Glomerular endothelial cell (primary cell): ENCODE data around the gene PRKG1. TPM values are rescaled to one million over a fixed set of nuclear protein-coding genes. Genes with fewer than 3 reads are reported as not detected.
A peak's percentile ranks its signal among the peaks of the same experiment; 100 is the strongest.
"Not testable (repeated sequence)": the region's sequence is repeated elsewhere in the genome, so short reads cannot be mapped to it uniquely, and the experiment has no call there.

ENCODE experiments used
- DNase-seq: peaks from one replicate; pipeline ENCODE4 v3.0.0-alpha.2; 2011; ENCODE audit warnings: low read depth, low spot score; ENCODE audit errors: extremely low read depth
- total RNA-seq: library from RNA; depleted of rRNA; stranded (reverse); fragments of >200 nt; gene quantifications from 2 replicates; pipeline ENCODE4 v1.2.3, GENCODE V29; 2015

Gene PRKG1
- total RNA-seq, 1 donor from 2014 or later = 4.9 TPM

DNA sequence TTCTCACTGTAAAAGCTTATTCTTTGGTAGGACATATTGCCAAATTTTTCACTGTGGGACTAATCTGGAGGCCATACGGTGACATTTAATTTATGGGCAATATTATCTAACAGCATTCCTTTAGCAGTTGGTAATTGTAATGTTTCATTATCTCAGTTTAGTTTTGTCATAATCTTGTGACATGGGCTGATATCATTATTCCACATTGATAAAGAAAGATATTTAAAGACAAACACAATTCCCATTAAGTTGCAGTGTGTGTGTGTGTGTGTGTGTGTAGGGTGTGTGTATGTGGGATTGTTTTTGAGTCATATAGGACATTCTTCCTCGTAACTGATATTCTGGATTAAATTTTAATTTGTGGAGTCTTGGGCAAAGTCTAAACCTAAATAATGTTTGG is 238.5 kb downstream of the PRKG1 start:
- no peak for DNase-seq

DNA sequence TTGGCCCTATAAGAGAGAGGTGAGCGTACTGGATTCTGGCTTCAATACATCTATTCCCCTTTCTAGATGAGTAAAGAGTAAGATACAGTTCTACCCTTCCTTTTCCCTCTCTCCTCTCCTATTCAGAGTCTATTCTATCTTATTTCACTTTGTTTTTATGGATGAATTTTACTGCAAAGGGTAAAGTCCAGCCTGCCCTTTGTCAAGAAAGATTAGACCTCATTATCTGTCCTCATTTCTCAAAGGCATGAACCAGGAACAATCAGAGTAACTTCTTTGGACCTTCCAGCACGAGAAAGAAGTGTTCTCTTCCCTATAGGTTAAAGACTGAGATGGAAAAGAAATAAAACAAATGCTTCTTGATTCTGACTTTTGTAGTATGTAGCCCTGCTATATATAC is 239.0 kb downstream of the PRKG1 start:
- no peak for DNase-seq

DNA sequence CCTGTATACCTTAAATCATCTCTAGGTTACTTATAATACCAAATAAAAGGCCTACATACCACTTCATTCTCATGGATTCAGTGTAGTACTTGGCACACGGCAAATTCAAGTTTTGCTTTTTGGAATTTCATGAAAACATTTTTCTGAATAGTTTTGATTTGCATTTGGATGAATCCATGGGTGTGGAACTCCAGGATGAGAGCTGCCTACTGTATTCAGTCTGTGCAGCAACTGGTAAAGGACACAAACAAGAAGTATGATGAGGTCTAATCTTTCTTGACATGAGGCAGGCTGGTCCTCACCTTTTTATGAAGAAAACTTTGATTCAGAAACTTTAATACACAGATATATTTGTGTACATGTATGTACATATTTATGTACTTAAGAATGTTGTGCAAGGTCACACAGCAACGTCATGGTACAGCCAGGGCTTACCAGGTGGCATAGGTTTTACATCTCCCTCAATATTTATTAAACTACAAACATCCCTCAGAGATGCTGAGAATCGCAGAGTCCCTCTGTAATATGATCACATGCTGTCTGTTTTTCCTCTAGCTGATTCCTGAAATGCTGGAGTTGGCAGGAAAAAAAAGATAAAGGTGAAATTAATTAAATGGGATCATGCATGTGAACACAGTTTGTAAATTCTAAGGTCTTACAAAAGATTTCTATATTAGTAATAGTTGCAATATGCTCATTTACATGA is 239.6 kb downstream of the PRKG1 start:
- no peak for DNase-seq

DNA sequence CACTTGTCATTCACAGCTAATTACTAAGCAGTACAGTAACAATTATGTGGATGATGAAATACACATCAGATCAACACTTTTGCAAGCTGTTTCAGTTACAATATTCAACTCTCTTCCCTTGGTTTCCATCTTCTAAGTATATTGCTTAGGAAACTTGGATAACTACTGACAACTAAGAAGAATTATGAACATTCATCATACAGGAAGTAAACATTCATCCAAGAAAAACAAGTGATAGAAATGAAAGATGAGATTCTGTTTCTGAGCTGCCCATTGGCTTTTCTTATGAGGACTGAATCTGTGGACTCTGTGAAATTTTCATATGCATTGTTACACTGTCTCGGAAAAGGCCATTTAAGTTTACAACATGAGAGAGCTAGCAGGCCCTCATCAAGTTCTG is 240.2 kb downstream of the PRKG1 start:
- DNase-seq = no peak

DNA sequence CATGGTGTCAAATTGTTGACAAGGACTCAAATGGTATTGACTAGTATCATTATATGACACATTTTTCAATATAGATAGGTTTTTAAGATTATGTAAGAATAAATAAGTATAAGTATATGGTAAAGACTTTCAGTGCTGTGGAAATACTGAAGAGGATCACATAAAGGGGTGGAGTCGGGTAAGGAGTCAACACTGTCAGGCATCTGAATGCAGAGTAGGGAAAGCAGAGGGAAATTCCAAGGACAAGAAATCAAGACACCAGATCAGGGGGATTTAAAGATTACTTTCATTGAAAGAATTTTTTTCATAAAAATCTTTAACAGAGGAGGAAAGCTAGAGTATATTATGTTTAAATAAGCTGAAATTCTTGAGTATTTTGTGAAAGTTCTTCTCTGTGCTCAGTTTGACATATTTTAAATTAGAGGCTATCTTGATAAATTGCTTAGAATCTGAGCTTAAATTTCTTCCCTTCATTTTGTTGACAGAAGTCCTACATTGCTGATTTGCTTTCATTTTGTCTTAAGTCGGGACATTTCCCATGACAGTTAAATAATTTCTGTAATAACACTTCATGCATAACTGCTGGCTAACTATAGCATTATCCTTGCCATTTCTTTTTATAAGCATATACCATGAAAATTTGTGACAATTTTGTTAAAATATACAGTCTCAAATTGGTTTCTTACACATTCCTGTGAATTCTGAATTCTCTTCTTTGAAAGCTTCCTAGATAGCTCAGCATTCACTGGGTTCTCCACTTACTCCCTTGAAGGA is 244.3 kb downstream of the PRKG1 start:
- no peak for DNase-seq

DNA sequence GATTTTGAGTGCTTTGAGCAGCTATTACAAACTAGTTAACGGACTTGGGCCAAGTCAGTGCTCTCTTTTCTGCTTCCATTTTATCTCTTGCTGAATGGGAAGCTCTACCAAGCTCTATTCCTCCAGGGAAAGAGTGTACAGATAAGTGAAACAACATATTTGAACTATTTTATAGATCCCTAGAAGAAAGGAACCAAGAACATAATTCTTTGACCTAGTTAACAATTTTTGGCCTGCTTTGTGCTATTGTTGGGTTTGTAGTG is 244.8 kb downstream of the PRKG1 start:
- no peak for DNase-seq

DNA sequence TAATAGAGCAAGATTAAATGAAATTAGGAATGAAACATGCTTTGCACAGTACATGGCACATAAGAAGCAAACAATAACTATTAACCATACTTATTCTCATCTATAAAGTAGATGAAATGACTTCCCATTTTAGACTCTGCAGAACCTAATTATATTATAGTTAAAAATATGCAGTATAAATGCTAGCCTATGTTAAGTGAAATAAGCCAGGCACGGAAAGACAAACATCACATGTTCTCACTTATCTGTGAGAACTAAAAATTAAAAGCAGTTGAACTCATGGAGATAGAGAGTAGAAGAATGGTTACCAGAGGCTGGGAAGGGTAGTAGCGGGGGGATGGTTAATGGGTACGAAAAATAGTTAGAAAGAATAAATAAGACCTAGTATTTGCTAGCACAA is 247.0 kb downstream of the PRKG1 start:
- DNase-seq = no peak

DNA sequence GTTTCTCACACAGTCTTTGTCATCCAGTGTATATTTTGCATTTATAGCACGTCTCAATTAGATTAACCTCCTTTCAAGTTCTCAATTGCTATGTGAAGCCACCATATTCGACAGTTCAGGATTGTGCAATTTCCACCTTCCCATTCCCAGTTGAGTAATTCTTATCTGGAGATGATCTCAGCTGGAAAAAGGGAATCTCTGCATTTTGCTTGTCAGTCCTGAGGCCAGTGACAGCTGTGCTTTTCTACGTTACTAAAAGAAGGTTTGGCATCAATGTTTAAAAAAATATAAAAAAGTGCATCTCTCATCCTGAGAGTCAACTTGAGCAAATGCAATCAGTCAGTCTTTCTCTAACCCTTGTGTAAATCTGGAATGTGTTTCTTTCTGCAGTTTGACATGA is 247.7 kb downstream of the PRKG1 start:
- DNase-seq = no peak

DNA sequence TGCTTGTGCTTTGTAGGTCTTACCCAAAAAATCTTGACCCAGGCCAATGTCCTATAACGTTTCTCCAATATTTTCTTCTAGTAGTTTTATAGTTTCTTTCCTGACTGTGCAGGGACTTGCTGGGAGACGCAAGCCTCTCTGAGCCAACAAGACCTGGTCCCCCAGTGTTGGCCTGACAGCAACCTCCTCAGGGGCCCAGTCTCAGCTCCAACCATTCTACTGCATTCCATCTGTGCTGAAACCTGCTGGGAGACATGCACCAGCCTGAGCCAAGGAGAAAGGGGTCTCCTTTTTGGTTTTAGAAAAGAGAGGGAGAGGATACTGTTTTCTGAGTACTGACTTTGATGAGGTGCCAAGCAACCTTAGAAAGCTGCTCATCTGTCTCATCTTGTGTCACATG is 251.4 kb downstream of the PRKG1 start:
- DNase-seq = no peak

DNA sequence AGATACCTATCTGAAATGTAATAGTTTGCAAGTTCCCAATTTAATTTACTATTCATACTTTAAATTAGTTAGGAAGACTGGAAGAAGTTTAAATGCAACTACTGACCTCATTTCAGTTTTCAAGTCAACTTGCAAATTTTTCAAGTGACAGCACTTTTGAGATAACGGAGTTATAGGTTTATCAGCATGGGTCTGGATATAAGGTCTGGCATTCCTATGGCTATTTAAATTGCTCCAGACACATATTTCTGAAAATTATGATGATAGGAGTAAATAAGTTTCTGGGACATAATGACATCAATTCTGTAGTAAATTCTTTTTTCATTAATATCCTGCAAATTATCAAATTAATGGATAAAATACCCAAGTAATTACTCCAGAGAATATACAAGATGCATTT is 251.9 kb downstream of the PRKG1 start:
- no peak for DNase-seq

DNA sequence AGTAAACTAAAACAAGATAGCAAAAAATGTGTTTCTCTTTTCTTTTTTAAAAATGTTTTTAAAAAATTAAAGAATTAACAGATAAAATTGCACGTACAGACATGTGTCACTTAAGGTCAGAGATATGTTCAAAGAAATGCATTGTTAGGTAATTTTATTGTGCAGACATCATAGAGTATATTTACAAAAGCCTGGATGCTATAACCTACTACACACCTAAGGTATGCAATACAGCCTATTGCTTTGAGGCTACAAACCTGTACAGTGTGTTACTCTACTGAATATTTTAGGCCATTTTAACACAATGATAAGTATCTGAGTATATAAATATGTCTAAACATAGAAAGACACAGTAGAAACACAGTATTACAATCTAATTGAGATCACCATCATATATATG is 253.1 kb downstream of the PRKG1 start:
- no peak for DNase-seq

DNA sequence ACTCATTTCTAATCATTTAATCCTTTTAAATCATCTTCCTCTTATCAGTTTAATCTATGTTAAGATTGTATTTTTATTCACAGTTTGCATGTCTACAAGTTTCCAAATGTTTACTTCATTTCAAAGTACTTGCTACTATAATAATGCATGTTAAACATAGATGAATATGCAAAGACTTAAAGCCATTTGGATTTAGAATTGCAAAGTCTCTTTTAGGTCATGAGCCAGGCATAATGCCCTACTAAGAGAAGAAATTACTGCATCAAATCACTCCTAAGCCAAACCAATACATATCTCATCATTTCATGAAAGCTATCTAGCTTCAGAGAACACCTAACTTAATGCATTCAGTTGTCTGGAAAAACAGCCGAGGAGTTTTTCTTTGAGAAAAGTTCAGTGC is 266.1 kb downstream of the PRKG1 start:
- DNase-seq = no peak

DNA sequence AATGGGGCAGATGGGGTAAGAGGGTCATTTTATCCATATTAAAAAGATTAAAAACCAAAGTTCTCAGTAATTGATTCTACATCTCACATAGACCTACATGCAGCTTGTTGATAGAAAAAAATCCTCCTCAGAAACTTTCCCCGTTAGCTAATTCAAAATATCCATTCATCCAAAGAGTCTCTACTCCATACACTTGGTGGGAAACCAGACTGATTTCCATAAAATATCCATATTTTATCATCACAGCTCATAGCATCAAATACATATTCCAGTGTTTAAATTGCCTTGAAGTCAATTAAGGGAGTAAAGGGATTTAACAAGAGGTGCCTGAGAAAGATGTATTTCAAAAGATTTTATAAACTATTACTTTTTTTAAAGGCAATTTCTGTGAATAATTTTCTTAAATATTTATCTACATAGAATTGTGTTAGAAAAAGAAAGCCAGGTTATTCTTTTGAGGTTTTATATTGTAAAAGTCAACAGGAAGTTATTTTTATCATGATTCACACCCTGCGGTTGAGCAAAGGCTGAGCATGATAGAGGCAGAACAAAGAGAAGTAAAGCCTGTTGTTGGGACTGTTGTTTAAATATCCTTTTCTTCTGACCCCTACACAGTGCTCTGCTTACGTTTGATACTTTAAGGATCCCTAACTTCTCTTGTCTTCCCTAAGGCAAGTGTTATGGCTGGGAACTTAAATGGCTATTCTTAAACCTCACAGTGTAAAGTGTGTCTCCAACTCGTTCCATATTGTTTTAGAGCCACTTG is 266.7 kb downstream of the PRKG1 start:
- DNase-seq = peak; percentile 9

DNA sequence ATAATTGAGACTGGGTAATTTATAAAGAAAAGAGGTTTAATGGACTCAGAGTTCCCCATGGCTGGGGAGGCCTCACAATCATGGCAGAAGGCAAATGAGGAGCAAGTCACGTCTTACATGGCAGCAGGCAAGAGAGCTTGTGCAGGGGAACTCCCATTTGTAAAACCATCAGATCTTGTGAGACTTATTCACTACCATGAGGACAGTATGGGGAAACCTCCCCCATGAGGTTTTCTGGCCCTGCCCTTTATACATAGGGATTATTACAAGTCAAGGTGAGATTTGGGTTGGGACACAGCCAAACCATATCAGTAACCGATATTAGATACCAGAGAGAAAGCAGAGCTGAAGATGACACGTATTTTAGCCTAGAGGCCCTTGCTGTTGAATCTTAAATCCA is 267.5 kb downstream of the PRKG1 start:
- not testable (repeated sequence) for DNase-seq

DNA sequence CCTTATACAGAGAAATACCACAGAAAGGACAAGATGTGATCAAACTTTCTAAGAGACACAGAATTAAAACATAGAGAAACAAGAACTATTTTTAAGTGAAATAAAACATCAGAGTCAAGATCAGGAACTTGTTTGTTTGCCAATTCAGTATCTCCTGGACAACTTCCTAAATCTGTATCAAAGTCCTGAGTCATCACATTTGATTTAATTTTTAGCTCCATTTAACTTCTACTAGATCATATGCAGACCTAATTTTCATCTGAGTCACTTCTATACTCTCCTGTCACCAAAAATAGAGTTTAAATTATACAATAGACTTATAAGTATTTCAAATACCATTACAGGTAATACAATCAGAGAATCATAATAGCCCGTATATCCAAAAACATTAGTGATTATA is 268.1 kb downstream of the PRKG1 start:
- DNase-seq = no peak

DNA sequence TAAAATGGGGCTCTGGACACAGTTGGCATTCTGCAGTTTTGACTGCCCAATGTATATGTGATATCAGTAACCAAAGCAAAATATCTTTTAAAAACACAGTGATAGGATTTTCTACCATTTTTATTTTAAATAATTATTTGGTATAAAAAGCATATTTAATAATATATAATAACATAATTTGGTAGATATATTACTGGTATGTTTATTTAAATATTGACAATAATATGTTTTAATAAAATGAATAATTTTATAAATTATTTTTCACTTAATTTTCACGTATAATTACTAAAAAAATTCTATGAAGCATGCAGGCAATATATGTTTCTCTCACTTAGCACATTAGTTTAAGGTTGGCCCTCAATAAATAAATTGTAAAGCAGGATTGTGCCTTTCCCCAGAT is 269.1 kb downstream of the PRKG1 start:
- DNase-seq = no peak

DNA sequence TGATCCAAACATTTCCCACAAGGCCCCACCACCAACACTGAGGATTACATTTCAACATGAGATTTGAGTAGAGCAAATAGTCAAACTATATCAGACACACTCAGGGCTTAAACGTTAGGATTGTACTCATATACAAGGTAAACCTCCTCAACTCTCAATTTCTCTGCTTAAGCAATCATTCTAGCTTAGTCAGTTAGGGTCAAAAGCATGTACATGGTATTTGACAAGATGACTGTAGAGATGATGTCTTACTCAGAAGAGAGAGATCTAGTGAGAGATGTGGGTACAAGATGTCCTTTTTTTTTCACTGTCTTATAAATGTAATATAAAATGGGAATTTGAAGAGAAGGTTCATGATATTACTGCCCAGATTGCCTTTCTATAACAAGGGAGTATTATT is 270.1 kb downstream of the PRKG1 start:
- no peak for DNase-seq

DNA sequence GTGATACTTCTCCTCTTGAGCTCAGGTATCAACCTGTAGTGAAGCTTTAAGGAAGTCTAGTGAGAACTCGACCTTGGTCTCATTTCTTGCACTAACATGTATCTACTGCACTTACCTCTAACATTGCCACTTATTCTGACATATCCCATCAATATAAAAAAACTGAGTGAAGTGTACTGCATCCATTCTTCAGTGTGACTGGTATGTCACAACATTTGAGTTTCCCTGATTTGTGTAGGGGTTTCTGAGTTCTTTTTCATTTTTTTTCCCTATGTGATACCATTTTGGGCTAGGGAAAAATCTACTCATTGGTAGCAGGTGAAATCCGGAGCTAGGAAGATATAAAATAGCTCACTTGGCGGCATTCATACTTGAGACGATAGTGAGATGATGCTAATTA is 274.3 kb downstream of the PRKG1 start:
- no peak for DNase-seq

DNA sequence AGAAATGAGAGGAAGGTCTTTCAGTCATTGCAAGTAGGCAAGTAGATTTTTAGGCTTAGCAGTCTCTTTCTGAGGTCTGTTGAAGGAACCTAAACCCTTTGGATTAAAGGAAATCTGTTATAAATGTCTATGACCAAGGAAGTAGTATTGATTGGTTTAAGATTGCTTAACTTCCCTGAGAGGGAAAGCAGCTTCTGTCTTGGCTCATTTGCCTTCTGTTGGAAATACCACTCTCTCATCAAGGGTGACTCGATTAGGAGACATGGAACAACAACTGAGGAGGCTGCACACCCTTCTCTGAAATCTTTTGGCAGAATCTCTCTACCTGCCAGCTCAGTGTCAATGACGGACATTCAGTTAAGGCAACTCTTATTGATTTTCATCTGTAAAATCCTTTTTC is 282.9 kb downstream of the PRKG1 start:
- no peak for DNase-seq

DNA sequence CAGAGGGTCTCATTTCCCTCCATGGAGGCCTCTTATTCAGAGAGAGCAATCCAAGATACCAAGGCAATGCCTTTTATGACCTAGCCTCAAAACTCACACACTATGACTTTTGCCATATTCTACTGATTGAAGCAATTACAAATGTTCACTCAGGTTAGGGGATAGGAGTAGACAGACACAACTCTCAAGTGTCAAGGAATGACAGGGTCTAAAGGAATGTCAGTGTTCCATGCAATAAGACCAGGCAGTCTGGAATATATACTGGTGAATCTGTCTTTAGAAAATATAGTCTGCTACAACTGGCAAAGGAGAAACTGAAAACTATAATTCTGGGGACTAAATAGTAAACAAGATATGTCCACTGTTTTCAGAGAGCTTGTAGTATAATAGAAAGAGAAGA is 283.9 kb downstream of the PRKG1 start:
- DNase-seq = no peak

DNA sequence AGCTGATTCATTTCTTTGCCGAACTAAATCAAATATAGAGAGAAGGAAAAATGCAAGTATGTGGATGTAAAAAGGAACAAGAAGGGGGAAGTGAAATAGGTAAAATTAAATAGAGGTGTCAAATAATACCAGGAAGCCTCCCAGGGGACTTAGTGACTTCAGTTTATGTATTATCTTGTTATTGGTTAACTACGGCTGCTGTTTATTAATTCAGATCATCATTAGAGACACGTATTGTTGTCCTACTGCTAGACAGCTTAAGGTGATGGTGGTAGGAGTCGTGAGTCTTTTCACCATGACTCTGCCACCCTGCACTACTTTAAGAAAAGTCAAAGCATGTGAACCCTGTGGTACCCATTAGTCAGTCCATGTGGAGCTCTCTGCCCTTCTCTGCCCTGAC is 289.1 kb downstream of the PRKG1 start:
- no peak for DNase-seq

DNA sequence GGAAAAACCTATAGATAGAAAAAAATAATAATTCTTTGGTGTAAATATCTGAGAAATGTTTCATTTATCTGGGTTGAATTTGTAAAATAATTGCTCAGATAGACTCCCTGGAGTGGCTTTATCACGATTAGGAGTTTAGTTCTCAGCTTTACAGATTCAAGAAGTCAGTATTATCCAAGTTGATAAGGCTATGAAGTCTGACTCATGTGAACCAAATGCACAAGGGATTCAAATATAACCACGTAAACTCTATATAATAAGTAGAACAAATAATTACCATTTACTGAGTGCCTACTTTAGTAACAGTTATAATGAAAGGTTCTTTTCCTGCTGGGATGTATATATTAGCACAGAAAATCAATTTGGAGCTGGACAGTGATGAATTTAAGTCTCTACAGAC is 290.4 kb downstream of the PRKG1 start:
- no peak for DNase-seq
